MCF 10A (cell line): ENCODE data around the gene RGS14. TPM values are rescaled to one million over a fixed set of nuclear protein-coding genes. Genes with fewer than 3 reads are reported as not detected.

Experiments used
- Bru-seq: library from RNA; stranded (reverse); fragments of 400-500 nt; gene quantifications from one replicate; lab custom pipeline; 2021; lab: Mats Ljungman, UMichigan
- BruChase-seq, 2 experiments: library from RNA; stranded (reverse); fragments of 400-500 nt; gene quantifications; one replicate each; lab custom pipeline; 2021; lab: Mats Ljungman, UMichigan
- BruUV-seq: library from RNA; stranded (reverse); fragments of 400-500 nt; replicated peaks from 2 replicates; lab custom pipeline; 2021; lab: Mats Ljungman, UMichigan
- CTCF ChIA-PET: fragments of 300-600 bp; sonication (Branson Sonifier 250); formaldehyde crosslinking; extraction: SDS; loops from one replicate; lab custom pipeline; 2021; ENCODE audit warnings: antibody characterized with exemption, inconsistent platforms; lab: Yijun Ruan, JAX
- POLR2A ChIA-PET: fragments of 300-600, 350-650 bp; sonication (Branson Sonifier 250); formaldehyde crosslinking; extraction: SDS; loops from one replicate; lab custom pipeline; 2020; ENCODE audit warnings: antibody characterized with exemption, inconsistent platforms; lab: Yijun Ruan, JAX
- DNase-seq: peaks from one replicate; pipeline ENCODE4 v3.0.0-alpha.2; 2018; ENCODE audit not compliant: unreplicated experiment
- H3K27ac Mint-ChIP-seq: one replicate; pipeline ENCODE4 v1.8.0; 2022; ENCODE audit warnings: mild to moderate bottlenecking, low read depth, mixed read lengths; ENCODE audit not compliant: unreplicated experiment
- H3K27me3 Mint-ChIP-seq: one replicate; pipeline ENCODE4 v1.8.0; 2022; ENCODE audit warnings: mixed read lengths; ENCODE audit not compliant: insufficient read depth, unreplicated experiment
- H3K36me3 Mint-ChIP-seq: one replicate; pipeline ENCODE4 v1.8.0; 2022; ENCODE audit warnings: mild to moderate bottlenecking, moderate library complexity, mixed read lengths; ENCODE audit not compliant: insufficient read depth, unreplicated experiment
- H3K4me1 Mint-ChIP-seq: one replicate; pipeline ENCODE4 v1.8.0; 2022; ENCODE audit warnings: mixed read lengths; ENCODE audit not compliant: insufficient read depth, unreplicated experiment
- H3K4me3 Mint-ChIP-seq: one replicate; pipeline ENCODE4 v1.8.0; 2022; ENCODE audit warnings: mild to moderate bottlenecking, moderate library complexity, mixed read lengths; ENCODE audit not compliant: unreplicated experiment
- H3K9me3 Mint-ChIP-seq: one replicate; pipeline ENCODE4 v1.8.0; 2022; ENCODE audit warnings: mixed read lengths; ENCODE audit not compliant: unreplicated experiment
- intact Hi-C: fragments of 100-400 bp; cut with micrococcal nuclease; formaldehyde crosslinking; loops from 2 replicates; pipeline ENCODE4 v1.14.1; 2022
- long read RNA-seq: library from polyadenylated mRNA; stranded (forward); transcript quantifications from one replicate; pipeline ENCODE4 v2.0.0, GENCODE V29; 2022
- total RNA-seq: library from RNA; stranded (reverse); gene quantifications from 2 replicates; pipeline ENCODE4 v1.2.3, GENCODE V29; 2022
- TF ChIP-seq, protein P1 (sequence below): fragments of 200-600 bp; IDR thresholded peaks from one replicate; pipeline ENCODE4 v1.8.0; 2022; ENCODE audit warnings: antibody characterized with exemption, mild to moderate bottlenecking; ENCODE audit not compliant: unreplicated experiment

Gene RGS14
- 7.8 and 12.6 TPM in 2 replicates for total RNA-seq
- percentile 27 among the genes with signal in this experiment for Bru-seq, nascent RNA
- BruChase-seq, experiment 1, labeled RNA remaining after a 6-hour chase = percentile 32 among the genes with signal in this experiment
- percentile 32 among the genes with signal in this experiment for BruChase-seq, experiment 2, labeled RNA remaining after a 2-hour chase
- long read RNA-seq, transcript RGS14-207 (4 exons, 590 nt) = major isoform, 5 of 20 reads
- long read RNA-seq, partial matches to known transcripts = 0 of 20 reads
- long read RNA-seq, other reads (novel, unspliced or antisense) = 12 of 20 reads

- H3K27me3 Mint-ChIP-seq = no peaks in the 10 kb centered on the region
- H3K9me3 Mint-ChIP-seq = no peaks in the 10 kb centered on the region
- H3K27ac Mint-ChIP-seq = no peak within 1 kb of the TSS
- ChIA-PET POLR2A (interaction anchor here (0.6 to 2.0 kb wide), 4 partner anchors 12 to 70 kb away, joined by 3 to 5 read pairs (median 4); no protein-coding TSS in a partner anchor), CTCF (interaction anchor here (0.6 to 4.7 kb wide), 3 partner anchors 12 to 46 kb away, joined by 3 to 21 read pairs (median 5); no protein-coding TSS in a partner anchor)
- H3K4me3 Mint-ChIP-seq = peak within 1 kb of the TSS; percentile 51
- H3K36me3 Mint-ChIP-seq = no peaks in the 10 kb centered on the region
- no TSS peak for BruUV-seq
- TF ChIP-seq, protein P1, sequence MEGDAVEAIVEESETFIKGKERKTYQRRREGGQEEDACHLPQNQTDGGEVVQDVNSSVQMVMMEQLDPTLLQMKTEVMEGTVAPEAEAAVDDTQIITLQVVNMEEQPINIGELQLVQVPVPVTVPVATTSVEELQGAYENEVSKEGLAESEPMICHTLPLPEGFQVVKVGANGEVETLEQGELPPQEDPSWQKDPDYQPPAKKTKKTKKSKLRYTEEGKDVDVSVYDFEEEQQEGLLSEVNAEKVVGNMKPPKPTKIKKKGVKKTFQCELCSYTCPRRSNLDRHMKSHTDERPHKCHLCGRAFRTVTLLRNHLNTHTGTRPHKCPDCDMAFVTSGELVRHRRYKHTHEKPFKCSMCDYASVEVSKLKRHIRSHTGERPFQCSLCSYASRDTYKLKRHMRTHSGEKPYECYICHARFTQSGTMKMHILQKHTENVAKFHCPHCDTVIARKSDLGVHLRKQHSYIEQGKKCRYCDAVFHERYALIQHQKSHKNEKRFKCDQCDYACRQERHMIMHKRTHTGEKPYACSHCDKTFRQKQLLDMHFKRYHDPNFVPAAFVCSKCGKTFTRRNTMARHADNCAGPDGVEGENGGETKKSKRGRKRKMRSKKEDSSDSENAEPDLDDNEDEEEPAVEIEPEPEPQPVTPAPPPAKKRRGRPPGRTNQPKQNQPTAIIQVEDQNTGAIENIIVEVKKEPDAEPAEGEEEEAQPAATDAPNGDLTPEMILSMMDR = no peak
- H3K4me1 Mint-ChIP-seq = peaks cover 24% of the 10 kb centered on the region
- DNase-seq = peak; percentile 55
- intact Hi-C loops = no loop called here
These were observed at the start of gene RGS14 for GRCh38 chr5:177357459-177358351. RGS14 (plus strand) TSS chr5:177357924; CDS start chr5:177358025, 101 bp downstream.

DNA sequence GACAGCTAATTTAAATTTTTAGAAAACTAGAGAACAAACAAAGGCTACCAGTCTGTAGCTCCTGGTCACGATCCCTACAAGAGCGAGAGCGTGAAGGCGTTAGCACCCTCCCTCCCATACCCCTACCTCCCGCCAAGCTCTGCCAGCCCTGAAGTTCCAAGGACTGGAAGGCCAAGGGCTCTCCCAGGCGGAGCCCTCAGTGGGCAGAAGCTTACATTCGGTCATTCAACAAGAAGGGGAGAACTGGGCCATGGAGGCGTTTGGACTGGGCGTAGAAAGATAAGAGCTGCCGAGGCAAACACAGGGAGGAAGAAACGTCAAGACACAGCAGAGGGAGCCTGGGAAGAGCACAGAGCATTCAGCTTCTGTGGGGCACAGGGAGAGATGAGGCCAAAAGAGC, 49.0 kb upstream of the RGS14 start:
- Mint-ChIP-seq H3K4me1 (peaks cover 53% of the 10 kb centered on the region), H3K9me3 (no peaks in the 10 kb centered on the region), H3K27ac (peak overlapping the region; percentile 67), H3K27me3 (no peaks in the 10 kb centered on the region), H3K4me3 (no peak overlapping the region), H3K36me3 (peaks cover 41% of the 10 kb centered on the region)
- intact Hi-C loops = loop anchor here (1.0 to 2.0 kb wide), 3 partner anchors 94 to 194 kb away; no protein-coding TSS in a partner anchor
- no TSS peak for BruUV-seq
- ChIA-PET POLR2A (interaction anchor here (0.7 to 1.8 kb wide), 5 partner anchors 19 to 195 kb away, joined by 3 to 11 read pairs (median 3); partner anchors contain the start of gene LMAN2), CTCF (interaction anchor here (0.5 to 5.8 kb wide), 27 partner anchors 10 to 237 kb away, joined by 3 to 52 read pairs (median 8); partner anchors contain the start of gene PDLIM7)
- DNase-seq = no peak
- TF ChIP-seq, protein P1 = no peak

DNA sequence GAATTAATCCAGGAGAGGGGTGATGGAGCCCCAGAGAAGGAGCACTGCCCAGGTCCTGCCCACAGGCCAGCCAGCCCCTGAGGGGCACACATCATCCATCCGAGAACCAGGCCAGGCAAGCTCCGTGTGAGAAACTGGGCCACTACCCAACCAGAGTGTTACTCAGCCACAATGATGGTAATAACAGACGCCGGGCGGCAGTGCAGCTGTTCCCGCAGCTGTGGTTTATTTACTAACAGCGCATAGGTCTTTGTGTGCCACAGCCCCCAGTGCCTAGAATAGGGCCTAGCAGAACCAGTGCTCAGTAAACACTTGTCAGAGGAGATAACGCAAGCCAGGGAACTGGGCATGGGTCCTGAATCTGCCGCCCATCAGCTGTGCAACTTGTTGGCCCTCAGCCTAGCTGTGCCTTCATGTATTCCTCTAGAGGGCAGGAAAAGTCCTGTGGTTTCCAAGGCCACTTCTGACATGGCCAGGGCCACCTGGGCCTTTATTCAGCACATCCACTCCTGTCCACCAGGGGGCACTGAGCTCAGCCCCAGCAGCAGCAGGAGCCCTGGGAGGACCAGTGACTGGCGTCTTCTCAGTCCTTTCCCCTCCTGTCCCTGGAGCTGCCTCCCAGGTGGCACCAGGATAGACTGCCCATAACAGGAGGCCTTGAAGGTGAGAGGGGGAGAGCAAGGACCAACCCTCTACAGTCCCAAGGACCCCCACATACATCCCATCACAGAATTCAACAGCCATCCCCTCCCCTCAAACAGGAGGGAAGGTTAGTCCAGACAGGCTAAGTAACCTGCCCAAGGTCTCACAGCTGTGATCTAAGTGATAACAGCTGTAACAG, 48.2 kb upstream of the RGS14 start:
- CTCF ChIA-PET = interaction anchor here (0.6 to 5.8 kb wide), 53 partner anchors 8 to 255 kb away, joined by 3 to 52 read pairs (median 5); partner anchors contain the start of gene PDLIM7
- peaks cover 41% of the 10 kb centered on the region for H3K36me3 Mint-ChIP-seq

More for the DNA sequence above, 48.2 kb upstream of the RGS14 start:
- BruUV-seq = no TSS peak
- H3K4me3 Mint-ChIP-seq = no peak overlapping the region
- H3K9me3 Mint-ChIP-seq = no peaks in the 10 kb centered on the region
- intact Hi-C loops = loop anchor here (1.0 to 2.0 kb wide), 3 partner anchors 93 to 195 kb away; no protein-coding TSS in a partner anchor
- TF ChIP-seq, protein P1 = peak; percentile 97
- peaks cover 49% of the 10 kb centered on the region for H3K4me1 Mint-ChIP-seq
- peak; percentile 86 for DNase-seq
- peak overlapping the region; percentile 67 for H3K27ac Mint-ChIP-seq
- no peaks in the 10 kb centered on the region for H3K27me3 Mint-ChIP-seq
- POLR2A ChIA-PET = interaction anchor here (0.7 to 2.4 kb wide), 12 partner anchors 8 to 282 kb away, joined by 3 to 11 read pairs (median 4); partner anchors contain the start of genes LMAN2, PDLIM7 and TMED9
